HG02943 (cell line): ENCODE measurements around the gene TCERG1L.

Experiments used
- ATAC-seq: cut with Tn5 transposase; IDR thresholded peaks from one replicate; pipeline ENCODE4 v1.9.1; 2021; ENCODE audit warnings: mild to moderate bottlenecking, low read depth, moderate library complexity; ENCODE audit not compliant: unreplicated experiment

The TCERG1L gene

GRCh38 chr10:131135716-131136115 lies 175.8 kb downstream of the TCERG1L start:
- ATAC-seq = no peak

GRCh38 chr10:131134651-131135050 lies 176.9 kb downstream of the TCERG1L start:
- no peak for ATAC-seq

- ATAC-seq = no peak
Measured at GRCh38 chr10:131134001-131134576, 177.4 kb downstream of the TCERG1L start.

GRCh38 chr10:131132681-131133080 lies 178.8 kb downstream of the TCERG1L start:
- ATAC-seq = no peak

DNA sequence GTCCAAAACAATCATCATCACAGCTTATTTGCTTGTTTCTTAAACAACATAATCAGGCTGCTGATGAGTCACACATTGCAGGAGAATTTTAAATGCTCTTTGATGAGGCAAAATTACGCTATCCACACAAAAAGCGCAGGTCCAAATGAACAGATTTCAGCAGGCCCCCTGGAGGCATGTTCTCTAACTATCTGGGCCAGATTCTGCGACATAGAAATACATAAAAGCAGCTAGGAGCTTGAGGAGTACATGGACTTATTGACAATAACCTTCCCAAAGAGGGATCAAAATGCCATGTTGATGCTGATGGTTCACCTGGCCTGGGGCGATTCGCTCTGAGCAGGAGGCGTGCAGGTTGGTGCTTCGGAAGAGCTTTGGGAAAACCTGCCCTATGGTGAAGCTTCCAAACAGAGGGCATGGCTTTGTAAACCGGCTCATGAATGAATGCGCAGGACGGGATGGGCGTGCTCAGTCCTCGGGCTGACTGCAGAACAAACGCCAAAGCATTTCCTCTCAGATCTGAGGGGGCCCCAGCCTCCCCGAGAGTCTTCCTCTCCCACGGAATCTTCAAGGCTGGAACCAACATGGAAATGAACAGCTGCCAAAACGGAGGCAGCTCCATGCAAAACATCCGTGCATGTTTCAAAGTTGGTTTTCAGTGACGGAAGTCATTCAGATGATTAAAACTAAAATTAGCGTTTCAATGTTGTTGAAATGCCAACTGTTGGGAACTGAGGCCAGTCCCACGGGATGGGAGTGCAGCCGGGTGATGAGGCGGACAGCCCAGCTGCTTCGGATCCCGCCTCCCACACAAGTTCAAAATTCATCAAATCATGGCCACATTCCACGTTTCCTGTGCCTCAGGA lies 179.6 kb downstream of the TCERG1L start:
- ATAC-seq = no peak

DNA sequence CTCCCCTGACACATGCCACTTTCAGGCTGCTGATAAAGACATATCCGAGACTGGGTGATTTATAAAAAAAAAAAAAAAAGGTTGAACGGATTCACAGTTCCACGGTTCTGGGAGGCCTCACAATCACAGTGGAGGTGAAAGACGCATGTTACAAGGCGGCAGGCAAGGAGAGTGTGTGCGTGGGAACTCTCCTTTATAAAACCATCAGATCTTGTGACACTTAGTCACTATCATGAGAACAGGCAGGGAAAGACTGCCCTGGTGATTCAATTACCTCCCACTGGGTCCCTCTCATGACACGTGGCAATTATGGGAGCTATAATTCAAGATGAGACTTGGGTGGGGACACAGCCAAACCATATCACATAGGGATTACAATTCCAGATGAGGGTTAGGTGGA lies 181.5 kb downstream of the TCERG1L start:
- ATAC-seq = no peak

DNA sequence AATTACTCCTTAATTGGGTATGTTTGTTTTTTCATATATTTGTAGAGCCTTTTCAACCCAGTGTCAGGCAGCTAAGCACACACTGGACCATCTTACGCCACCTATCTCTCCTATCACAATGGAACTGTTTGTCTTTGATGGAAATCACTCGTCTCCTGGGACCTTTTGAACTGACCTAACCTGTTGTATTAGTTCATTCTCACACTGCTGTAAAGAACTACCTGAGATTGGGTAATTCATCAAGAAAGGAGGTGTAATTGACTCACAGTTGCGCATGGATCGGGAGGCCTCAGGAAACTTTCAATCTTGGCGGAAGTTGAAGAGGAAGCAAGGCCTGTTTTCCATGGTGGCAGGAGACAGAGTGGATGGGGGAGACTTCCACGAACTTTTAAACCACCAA lies 182.0 kb downstream of the TCERG1L start:
- ATAC-seq = no peak

GRCh38 chr10:131128731-131129130 lies 182.8 kb downstream of the TCERG1L start:
- ATAC-seq = no peak

GRCh38 chr10:131127610-131128009 lies 183.9 kb downstream of the TCERG1L start:
- ATAC-seq = no peak

- no peak for ATAC-seq
Measured at GRCh38 chr10:131127138-131127589, 184.4 kb downstream of the TCERG1L start.

GRCh38 chr10:131126321-131127137 lies 185.0 kb downstream of the TCERG1L start:
- ATAC-seq = no peak

DNA sequence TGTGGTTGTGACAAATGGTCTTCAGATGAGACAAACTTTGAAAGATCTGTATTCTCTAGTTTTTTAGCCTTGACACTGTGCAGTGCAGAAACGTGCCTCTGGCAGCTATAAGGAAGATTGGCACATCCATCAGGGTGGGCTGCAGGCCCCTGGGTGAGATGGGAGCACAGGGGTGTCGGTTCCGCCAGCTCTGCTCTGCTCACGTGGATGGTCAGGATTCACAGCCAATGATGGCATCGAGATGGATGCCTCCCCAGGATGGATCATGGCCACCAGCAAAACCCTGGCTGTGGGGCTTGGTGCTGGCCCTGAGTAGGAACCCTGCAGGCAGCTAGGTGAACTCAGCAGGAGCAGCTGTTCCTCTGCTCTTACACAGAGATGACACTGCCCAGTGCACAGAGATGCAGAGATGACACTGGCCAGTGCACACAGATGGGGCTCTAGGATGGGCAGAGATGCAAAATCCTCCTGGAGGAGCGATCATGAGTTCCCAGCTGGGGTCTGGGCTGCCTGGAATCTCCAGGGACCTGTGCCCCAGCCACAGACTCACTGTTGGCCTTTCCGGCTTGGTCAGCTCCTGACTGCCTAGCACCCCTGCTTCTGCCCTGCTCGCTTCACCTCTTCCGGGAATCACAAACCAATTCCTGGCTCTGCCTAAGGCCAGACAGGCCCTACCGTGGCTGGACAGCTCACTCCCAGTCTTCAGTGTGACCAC lies 185.9 kb downstream of the TCERG1L start:
- no peak for ATAC-seq

DNA sequence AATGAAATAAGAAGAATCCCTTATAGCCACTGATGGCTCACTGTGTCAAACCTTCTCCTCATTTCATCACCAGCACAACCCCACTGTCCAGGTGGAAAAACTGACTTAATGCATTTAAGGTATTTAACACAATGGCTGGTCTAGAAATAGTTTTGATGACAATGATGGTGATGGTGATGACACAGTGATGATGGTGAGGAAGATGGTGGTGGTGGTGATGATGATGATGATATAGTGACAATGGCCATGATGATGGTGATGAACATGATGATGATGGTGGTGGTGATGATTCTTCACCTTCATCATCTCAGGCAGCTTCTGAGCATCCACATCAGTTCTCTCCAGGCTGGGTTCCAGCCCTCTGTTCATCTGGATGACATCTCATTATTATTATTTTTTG lies 186.6 kb downstream of the TCERG1L start:
- ATAC-seq = no peak

DNA sequence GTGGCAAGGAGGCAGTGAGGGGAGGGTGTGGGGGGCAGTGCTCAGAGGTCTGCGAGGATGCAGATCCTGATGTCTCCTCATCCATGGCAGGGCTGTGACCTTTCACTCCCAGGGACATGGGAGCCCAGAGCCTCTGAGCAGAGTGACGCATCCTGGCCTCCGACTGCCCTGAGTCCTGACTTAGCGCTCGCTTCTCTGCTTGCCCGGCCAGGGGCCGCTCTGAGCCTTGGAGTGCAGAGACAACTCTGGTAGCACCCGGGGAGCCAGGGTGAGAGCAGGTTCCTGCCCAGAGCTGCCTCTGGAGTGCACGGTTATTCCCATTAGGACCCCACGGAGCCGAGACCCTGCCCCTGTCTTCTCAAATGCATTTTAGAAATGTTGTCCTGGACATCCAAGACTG lies 188.0 kb downstream of the TCERG1L start:
- no peak for ATAC-seq

- ATAC-seq = no peak
Measured at GRCh38 chr10:131121511-131122035, 189.9 kb downstream of the TCERG1L start.

DNA sequence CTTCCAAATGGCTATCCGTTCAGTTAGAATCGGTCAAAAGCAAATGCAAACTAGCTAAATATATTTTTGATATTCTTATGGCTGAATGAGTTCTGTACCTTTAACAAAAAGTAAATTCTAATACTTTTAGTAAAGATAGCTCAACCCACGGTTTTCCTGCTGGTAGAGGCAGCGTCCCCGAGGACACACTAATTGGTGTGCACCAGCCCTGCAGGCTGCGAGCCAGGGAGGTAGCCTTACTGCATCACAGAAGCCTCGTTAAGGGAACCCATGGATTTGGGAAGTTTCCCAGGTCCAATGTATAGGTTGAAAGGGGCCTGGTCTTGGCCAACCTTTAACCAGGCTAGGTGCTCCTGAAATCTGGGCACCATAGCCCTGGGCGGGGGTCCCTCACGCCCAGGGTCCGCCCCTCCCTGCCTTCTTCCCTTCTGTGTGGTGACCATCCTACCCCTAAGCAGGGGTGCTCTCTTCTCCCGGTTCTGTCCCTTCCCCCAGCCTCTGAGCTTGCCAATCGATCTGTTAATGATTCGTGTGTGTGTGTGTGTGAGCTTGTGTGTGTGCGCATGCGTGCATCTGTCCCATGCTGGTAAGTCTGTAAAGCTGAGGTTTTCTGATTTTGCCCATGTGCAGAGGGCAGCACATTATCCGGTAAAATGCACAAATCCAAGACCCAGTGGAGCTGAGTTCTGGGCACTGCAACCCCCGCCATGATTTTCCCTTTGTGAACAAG lies 191.7 kb downstream of the TCERG1L start:
- ATAC-seq = no peak

DNA sequence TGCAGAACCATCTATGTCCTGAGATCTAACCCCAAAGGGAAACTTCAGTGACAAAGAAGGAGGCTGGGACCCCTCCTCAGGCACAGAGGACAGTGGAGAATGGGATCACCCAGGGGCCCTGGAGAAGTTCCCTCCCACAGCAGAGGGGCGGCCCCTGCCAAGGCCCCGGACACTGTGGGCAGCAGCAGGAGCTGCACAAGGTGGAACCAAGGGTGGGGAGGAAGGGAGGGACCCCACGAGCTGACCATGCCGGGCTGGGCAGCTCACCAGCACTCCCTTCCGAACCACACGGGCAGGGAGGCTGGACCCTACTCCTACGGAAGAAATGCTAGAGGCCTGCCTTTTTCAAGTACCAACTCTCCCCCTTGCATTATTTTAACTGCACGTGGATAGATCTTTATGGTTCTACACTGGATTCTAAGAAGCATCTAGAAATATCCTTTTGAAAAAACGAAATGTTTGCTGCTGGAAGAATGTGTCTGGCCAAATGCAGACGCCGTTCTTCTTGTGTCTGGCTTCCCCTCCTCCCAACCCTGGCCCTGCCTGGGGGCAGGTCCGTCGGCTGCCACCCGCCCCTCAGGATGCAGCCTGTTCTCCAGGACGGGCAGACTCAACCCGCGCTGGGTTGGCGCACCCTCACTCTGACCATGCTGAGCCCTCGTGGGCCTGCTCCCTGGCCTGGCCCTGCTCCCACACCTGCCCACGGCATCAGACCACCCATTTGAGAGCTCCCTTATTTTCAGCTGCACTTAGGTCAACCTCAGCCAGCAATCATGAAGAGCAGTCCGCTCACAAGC lies 193.9 kb downstream of the TCERG1L start:
- no peak for ATAC-seq

DNA sequence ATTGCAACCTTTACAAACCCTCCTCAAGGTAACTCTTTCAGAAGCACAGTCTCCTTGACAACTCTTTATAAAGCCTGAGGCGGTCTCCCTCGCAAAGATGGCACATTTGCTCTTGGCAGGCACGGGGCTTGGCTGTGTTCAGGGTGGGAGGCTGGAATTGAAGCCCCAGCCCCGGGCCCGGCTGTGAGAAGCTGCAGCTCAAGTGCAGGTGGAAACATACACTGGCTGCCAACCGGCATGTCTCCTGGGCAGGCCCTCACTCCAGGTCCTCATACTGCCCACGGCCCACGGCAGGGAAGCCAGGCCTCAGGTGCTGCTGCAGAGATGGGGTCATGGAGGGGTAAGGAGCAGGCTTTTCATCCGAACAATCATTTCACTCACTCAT lies 194.5 kb downstream of the TCERG1L start:
- ATAC-seq = no peak
